Left renal pelvis (tissue), 4 donors: ENCODE data around the gene VSX1. TPM values are rescaled to one million over a fixed set of nuclear protein-coding genes. Genes with fewer than 3 reads are reported as not detected.

Experiments used
- polyA plus RNA-seq, 4 donors: library from polyadenylated mRNA; unstranded; fragments of 120-200 nt; gene quantifications; one replicate each; pipeline ENCODE4 v1.2.1, GENCODE V29; 2013; ENCODE audit not compliant: insufficient read length in 4 of 4

The VSX1 gene
- polyA plus RNA-seq, 4 donors: not detected

Other genes with a start within 250 kb of the VSX1 start
- under 1 TPM; 0.19 to 0.92 (median 0.75) TPM for gene CST7, start 132.9 kb downstream of the VSX1 start, polyA plus RNA-seq
- gene APMAP, start 89.4 kb downstream of the VSX1 start, polyA plus RNA-seq: 100 to 1,000 TPM in 1 of 4 donors, 10 to 100 TPM in 3; 89.4 to 108 (median 97.1) TPM
- 10 to 100 TPM; 14.8 to 34.6 (median 29.8) TPM for gene ACSS1, start 24.0 kb downstream of the VSX1 start, polyA plus RNA-seq
- gene ENTPD6, start 113.6 kb upstream of the VSX1 start, polyA plus RNA-seq: 10 to 100 TPM; 28.0 to 49.2 (median 40.4) TPM
- gene PYGB, start 165.9 kb upstream of the VSX1 start, polyA plus RNA-seq: 10 to 100 TPM; 29.9 to 50.3 (median 41.2) TPM